HG03064 (cell line): ENCODE results near the gene UBA3.

Experiments used
- ATAC-seq: cut with Tn5 transposase; IDR thresholded peaks from one replicate; pipeline ENCODE4 v1.9.1; 2021; ENCODE audit warnings: low read depth; ENCODE audit not compliant: unreplicated experiment

The UBA3 gene

DNA sequence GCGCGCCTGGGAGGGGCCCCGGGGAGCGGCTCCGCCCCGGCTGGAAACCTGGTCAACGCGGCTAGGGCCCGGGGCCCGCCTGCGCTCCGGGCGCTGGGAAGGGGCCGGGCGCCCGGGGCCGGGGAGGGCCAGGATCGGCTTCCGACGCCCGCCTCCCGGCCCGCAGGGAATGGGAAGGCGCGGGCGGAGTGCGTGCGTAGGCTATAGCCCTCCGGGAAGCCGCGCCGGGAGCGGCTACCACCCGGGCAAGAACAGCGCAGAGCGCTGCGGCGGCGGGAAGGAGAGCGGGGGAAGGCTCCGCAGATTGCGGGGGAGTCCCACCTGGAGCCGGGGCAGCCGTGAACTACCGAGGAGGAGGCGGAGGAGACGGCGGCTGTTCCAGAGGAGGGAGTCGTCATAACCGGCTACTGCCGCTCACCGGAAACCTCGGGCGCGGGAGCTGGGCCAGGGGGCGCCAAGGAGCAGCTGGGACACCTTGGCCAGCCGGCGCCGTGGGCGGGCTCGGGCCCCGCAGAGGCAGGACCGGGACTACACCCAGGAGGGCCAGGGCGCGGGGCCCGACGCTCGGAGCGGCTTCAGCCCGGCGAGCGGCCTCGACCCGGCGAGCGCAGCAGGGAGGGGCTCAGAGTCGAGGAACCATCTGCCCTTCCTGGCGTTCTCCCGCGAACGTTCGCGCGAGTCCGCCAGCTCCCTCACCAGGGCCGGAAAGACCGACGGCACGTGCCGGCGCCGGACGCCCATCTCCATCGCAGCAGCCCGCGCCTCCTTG lies 66.7 kb downstream of the UBA3 start, which contains the start of gene EOGT:
Gene EOGT (minus strand): TSS at position 432 of the 769 bp plus-strand sequence. CDS start 3,838 bp downstream, outside the sequence.
- ATAC-seq, result peak; percentile 83

DNA sequence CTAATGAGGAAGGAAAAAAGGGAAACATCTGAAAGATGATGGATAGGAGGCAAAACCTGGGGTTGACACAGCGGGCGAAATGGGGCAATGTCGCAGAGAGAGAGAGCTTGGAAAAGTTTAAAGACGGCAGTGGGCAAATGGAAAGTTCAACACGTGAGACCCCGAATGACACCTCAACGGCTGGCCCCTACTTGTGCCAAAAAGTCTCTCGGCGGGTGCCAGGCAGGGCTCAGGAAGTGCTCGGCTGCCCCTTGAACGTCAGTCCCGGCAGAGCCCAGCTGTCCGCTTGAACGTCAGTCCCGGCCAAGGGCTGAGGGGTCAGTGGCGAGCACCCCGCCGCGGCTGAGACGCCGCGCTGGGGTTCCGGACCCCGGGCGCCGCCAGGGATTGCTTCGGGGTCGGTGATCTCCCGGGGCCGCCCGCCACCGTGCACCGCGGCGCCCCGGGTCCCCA lies 67.3 kb downstream of the UBA3 start:
- peak; percentile 34 for ATAC-seq

DNA sequence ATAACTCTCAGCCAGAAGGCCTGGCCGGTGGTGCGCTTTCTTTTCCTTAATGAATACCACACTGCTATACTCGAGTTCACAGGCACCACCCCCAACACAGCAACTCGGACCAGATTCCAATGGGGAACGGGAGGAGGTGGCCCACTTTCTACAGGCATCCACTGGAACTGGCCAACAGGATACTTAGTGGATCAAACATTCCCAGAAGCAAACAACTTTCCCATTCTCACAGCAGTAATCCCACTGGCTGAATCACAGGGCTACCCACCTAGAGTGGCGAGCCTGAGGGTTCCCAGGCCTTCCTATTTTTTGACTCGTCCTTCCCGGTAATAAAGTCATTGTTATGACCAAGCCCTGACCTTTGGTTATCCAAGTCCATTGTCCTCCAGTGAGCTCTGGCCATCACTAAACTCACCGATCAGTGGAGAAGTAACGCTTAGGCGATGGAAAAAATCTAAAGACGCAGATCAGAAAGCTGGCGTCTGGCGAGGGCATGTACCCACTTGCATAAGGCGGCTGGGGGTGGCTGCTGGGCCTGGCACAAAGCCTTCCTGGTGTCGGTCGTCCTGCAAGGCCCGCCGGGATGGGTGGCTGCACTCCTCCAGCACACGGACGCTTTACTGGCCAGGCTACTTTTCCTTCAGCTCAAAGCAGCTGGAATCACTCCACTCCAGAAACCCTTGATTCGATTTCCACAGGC lies 67.9 kb downstream of the UBA3 start:
- ATAC-seq, result no peak

DNA sequence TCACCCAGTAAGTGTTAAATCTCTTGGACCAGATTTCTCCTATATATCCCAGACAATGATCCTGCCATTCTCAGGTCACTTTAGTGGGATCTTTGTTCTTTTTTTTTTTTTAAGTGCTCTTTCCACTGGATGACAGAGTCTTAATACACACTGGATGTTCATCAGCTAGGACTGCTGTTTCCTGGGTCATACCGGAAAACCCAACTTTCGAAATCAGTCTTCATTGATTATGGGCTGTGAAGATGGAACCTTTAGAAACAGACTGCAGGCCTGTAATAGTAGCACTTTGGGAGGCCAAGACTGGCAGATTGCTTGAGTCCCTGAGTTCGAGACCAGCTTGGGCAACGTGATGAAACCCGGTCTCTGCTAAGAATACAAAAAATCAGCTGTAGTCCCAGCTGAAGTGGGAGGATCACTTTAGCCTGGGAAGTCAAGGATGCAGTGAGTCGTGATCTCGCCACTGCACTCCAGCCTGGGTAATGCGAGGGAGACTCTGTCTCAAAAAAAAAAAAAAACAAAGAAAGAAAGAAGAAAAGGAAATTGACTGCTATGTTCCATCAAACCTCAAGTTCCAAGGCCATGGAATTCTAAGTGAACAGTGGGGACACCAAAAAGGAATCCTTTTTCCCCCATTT lies 69.0 kb downstream of the UBA3 start:
- no peak for ATAC-seq

DNA sequence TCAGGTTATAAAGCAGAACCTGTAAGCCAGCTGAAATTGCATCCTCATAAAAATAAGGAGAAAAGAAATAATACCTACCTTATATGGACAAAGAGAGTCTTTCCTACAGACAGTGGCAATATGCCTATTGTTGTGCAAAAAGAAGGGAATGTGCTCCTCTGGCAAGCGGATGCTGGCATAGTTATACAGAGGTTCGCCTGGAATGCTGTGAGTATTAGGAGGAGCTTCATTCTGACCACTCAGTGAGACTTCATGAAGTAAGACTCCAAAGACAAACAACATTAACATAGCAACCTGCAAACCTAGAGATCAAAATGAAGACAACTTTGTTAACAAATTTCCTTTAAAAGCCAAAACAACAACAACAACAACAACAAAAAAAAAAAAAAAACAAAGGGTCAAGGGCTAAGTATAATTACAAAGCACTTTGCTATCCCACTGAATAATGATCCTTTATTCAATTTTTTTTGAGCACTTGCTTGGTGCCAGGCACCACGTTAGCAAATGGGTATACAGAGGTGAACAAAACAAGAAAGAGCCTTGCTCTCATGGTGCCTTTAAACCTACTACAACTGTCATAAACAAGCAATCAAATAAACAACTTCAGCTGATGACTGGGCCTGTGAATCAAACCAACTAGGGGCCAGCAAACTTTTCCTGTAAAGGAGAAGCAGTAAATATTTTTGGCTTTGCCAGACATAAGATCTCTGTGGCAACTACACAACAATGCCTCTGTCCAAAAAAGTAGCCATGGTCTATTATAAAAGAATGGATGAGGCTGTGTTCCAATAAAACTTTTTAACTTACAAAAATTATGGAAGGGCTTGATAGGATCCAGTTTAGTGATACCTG lies 70.4 kb downstream of the UBA3 start:
- no peak for ATAC-seq

DNA sequence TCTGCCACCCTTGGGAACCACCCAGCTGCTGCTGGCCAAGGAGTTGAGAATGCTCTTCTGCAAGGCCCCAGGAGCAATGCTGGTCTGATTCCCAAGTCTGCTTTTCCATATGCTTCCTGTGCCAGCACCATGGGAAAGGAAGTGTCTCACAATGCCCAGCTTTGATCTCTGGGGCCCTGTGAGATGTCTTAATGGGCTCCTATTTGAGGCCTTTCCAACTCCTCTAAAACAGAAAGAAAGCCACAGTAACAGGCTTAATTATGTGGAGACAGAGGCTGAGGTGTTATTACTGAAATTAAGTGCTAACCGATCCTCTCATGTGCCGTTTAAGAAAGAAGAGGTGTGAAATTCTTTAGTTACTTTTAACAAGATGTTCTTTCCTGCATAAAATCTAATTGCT lies 71.2 kb downstream of the UBA3 start:
- no peak for ATAC-seq

DNA sequence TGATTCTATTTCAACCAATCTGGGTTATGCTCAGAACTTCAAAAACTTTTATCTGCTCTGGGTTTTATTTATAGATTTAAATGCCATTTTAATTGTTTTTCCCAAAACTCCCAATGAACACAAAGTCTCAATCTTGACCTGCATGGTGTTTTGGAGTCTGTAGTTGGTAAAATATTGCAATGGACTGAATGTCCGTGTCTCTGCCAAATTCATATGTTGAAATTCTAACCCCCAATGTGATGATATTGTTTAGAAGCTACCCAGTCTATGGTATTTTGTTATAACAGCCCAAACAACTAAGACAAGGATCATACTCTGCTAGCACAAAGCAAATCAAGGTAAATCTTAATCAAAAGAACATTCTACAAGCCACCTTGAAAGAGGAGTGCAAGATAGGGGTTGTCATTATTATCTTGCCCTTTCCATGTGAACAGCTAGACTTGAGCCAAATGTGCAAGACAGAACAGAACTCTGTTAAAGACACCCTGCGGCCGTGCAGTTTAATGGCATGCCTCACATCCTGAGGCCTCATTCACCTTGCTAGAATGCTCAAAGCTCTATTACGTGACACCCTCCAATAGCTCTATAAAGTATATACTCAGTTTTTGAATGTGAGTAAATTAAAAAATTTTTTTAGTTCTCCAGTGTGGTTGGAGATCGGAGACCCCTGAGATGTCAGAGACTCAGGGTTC lies 74.2 kb downstream of the UBA3 start:
- no peak for ATAC-seq

DNA sequence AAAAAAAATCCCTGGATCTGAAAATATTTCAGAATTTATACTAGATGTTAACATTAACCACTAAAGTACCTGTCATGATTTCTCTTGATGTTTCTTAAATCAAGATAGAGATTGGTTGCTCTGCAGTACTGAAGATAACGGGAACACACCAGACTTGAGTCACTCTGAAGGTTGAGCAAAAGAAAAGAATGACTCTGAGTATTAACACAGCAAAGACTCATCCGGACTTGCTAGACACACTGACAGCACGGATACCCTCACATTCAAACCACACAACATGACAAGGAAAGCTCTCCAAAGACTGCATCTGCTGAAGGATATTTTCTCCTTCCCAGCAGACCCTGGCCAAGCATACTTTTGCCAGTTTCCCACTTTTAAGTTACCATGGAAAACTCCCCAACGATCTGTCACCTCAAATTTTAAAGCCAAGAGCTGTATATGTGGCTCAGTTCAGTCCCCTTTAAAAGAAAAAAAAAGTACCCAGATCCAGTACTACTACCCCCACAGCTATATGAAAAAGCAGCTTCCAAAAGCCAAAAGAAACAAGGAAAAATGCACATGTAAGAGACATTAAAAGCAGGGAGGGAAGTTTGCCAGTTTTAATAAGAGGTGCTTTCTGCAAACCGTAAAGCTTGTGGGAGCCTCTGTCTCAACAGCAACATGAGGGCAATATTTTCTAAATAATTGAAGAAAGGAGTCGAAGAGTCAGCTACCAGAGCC lies 74.9 kb downstream of the UBA3 start:
- ATAC-seq, result no peak
